Measurements from ENCODE around the gene NINJ1. TPM values are rescaled to one million over a fixed set of nuclear protein-coding genes. Genes with fewer than 3 reads are reported as not detected.

Gene NINJ1
- total and polyA plus RNA-seq, 2 donors (not counting 1 experiment from before 2014, with no cell fraction given), result 8.3 to 13.2 TPM

DNA sequence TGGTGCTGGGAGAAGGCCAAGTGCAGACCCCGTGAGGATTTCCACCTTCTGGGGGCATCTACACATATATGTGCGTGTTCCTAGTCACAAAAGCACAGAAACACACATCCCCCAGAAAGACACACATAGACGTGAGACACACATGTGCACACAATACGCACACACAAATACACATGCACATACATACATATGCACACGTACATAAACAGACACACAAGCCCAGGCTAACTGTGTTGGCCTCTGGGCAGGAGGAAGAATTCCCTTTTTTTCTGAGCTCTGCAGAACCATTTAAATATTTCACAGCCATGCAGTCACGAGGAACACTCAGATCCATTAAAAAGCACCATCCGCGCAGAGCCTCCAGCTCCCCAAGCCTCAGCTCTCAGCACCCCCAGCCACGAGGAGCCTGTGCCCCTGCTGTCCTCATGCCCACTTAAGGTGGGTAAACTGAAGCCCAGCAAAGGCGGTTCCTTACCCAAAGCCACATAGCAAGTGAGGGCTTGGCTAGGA is 5.3 kb downstream of the NINJ1 start:
- Histone ChIP-seq H3K79me2 (ENCODE audit: control insufficient read depth, insufficient read depth, low read length) (peaks cover 18% of the 10 kb centered on the region), H3K9me3 (ENCODE audit: control extremely low read depth in 1 of 3, control insufficient read depth in 2 of 3, insufficient read depth in 1 of 3, low read length in 2 of 3) (no peaks in the 10 kb centered on the region), H3K4me1 (ENCODE audit: control insufficient read depth in 2 of 2, insufficient read depth in 2 of 2, low read length in 2 of 2) (peaks cover 11 to 24% of the 10 kb centered on the region in 2 donors), H3K4me3 (ENCODE audit: control extremely low read depth in 1 of 5, extremely low read depth in 1 of 5, insufficient read depth in 1 of 5, low read depth in 2 of 5, low read length in 4 of 5) (no peak overlapping the region), H3K36me3 (replicated peaks in 1 of 2; ENCODE audit: control extremely low read depth in 1 of 2, control insufficient read depth in 1 of 2, extremely low read depth in 1 of 2, insufficient read depth in 2 of 2, low read length in 1 of 2) (no peaks in the 10 kb centered on the region), H2AFZ (ENCODE audit: insufficient read depth, low read depth, low read length, poor library complexity, severe bottlenecking) (no peak overlapping the region), H3K27me3 (replicated peaks in 1 of 4; ENCODE audit: control extremely low read depth in 1 of 4, control insufficient read depth in 3 of 4, insufficient read depth in 4 of 4, low read length in 3 of 4) (peaks cover 0 to 7% (median 0%) of the 10 kb centered on the region in 4 experiments), H4K20me1 (ENCODE audit: control insufficient read depth, insufficient read depth, low read length, poor library complexity, severe bottlenecking) (peaks cover 11% of the 10 kb centered on the region), H3K9ac (ENCODE audit: low read length) (no peak overlapping the region), H3K4me2 (replicated peaks; ENCODE audit: low read depth, low read length, poor library complexity, severe bottlenecking) (no peak overlapping the region), H3K27ac (ENCODE audit: low read length in 2 of 2) (no peak overlapping the region)
- Mint-ChIP-seq H3K27me3 (no peaks in the 10 kb centered on the region), H3K4me3 (no peak overlapping the region), H3K27ac (no peak overlapping the region), H3K9me3 (ENCODE audit: insufficient read depth) (no peaks in the 10 kb centered on the region), H3K4me1 (peaks cover 38% of the 10 kb centered on the region)
- CTCF ChIA-PET, result interaction anchor here (1.3 kb wide), 1 partner anchor 24 kb away, joined by 3 read pairs; no protein-coding TSS in a partner anchor
- TF ChIP-seq, protein P1, sequence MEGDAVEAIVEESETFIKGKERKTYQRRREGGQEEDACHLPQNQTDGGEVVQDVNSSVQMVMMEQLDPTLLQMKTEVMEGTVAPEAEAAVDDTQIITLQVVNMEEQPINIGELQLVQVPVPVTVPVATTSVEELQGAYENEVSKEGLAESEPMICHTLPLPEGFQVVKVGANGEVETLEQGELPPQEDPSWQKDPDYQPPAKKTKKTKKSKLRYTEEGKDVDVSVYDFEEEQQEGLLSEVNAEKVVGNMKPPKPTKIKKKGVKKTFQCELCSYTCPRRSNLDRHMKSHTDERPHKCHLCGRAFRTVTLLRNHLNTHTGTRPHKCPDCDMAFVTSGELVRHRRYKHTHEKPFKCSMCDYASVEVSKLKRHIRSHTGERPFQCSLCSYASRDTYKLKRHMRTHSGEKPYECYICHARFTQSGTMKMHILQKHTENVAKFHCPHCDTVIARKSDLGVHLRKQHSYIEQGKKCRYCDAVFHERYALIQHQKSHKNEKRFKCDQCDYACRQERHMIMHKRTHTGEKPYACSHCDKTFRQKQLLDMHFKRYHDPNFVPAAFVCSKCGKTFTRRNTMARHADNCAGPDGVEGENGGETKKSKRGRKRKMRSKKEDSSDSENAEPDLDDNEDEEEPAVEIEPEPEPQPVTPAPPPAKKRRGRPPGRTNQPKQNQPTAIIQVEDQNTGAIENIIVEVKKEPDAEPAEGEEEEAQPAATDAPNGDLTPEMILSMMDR (IDR thresholded peaks at IDR 0.05), result no peak
- TF ChIP-seq EZH2 (IDR thresholded peaks at IDR 0.05; ENCODE audit: borderline replicate concordance, insufficient read depth, low read depth, low read length, poor library complexity, severe bottlenecking), result no peak
- ATAC-seq (ENCODE audit: low read depth) (no peak), DNase-seq (no peak)
- POLR2A ChIA-PET, result no interaction called here
- WGBS (ENCODE audit: insufficient coverage), result 87% methylated on average over 8 of the region's 10 CpGs
- intact Hi-C loops (cut with micrococcal nuclease), result no loop called here

DNA sequence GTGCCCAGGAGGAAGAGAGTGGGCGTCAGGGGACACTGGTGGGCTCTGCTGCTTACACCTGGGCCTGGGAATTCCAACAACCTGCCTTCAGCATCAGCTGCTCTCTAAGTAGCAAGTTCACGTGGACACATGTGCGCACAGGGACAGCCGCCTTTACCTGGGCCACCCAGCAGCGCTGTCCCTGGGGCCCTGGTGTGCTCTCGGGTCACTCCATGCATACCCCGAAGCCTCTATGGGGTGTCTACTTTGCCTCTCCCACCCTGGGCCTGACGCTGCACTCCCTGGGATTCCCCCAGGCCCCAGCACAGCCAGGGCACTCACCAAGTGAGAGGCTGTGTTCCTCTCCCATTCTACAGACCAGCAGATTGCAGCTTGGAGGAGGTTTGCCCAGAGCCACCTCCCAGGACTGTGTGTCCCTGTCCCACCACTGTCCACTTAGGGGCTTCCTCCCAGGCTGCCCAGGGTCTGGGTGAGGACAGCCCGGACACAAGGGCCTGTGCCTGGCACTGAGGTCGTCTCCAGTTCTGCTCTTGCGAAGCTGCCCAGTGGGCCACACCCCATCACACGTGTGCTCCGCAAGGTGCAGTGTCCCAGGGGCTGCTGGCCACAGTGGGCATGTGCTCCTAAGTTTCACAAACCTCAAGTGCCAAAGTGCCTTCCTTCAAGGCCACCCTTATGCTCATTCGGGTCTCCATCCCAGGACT is 5.9 kb downstream of the NINJ1 start:
- no peaks in the 10 kb centered on the region for H3K36me3 ChIP-seq (replicated peaks in 1 of 2; ENCODE audit: control extremely low read depth in 1 of 2, control insufficient read depth in 1 of 2, extremely low read depth in 1 of 2, insufficient read depth in 2 of 2, low read length in 1 of 2)
- 87% methylated on average over 13 of the region's 14 CpGs for WGBS (ENCODE audit: insufficient coverage)

More for the DNA sequence above, 5.9 kb downstream of the NINJ1 start:
- no peaks in the 10 kb centered on the region for H3K9me3 Mint-ChIP-seq (ENCODE audit: insufficient read depth)
- no peak overlapping the region for H3K27ac Mint-ChIP-seq
- POLR2A ChIA-PET, result no interaction called here
- H3K4me1 ChIP-seq (ENCODE audit: control insufficient read depth in 2 of 2, insufficient read depth in 2 of 2, low read length in 2 of 2), result peaks cover 8 to 19% of the 10 kb centered on the region in 2 donors
- H3K9me3 ChIP-seq (ENCODE audit: control extremely low read depth in 1 of 3, control insufficient read depth in 2 of 3, insufficient read depth in 1 of 3, low read length in 2 of 3), result no peaks in the 10 kb centered on the region
- peaks cover 13% of the 10 kb centered on the region for H3K79me2 ChIP-seq (ENCODE audit: control insufficient read depth, insufficient read depth, low read length)
- TF ChIP-seq EZH2 (IDR thresholded peaks at IDR 0.05; ENCODE audit: borderline replicate concordance, insufficient read depth, low read depth, low read length, poor library complexity, severe bottlenecking), result no peak
- TF ChIP-seq, protein P1 (IDR thresholded peaks at IDR 0.05), result no peak
- no peak overlapping the region for H3K9ac ChIP-seq (ENCODE audit: low read length)
- no peaks in the 10 kb centered on the region for H3K27me3 Mint-ChIP-seq
- H3K4me2 ChIP-seq (replicated peaks; ENCODE audit: low read depth, low read length, poor library complexity, severe bottlenecking), result no peak overlapping the region
- H3K4me3 ChIP-seq (ENCODE audit: control extremely low read depth in 1 of 5, extremely low read depth in 1 of 5, insufficient read depth in 1 of 5, low read depth in 2 of 5, low read length in 4 of 5), result no peak overlapping the region
- DNase-seq (no peak), ATAC-seq (ENCODE audit: low read depth) (no peak)
- no peak overlapping the region for H3K27ac ChIP-seq (ENCODE audit: low read length in 2 of 2)
- CTCF ChIA-PET, result no interaction called here
- H4K20me1 ChIP-seq (ENCODE audit: control insufficient read depth, insufficient read depth, low read length, poor library complexity, severe bottlenecking), result peaks cover 5% of the 10 kb centered on the region
- H3K4me3 Mint-ChIP-seq, result no peak overlapping the region
- no peak overlapping the region for H2AFZ ChIP-seq (ENCODE audit: insufficient read depth, low read depth, low read length, poor library complexity, severe bottlenecking)
- H3K27me3 ChIP-seq (replicated peaks in 1 of 4; ENCODE audit: control extremely low read depth in 1 of 4, control insufficient read depth in 3 of 4, insufficient read depth in 4 of 4, low read length in 3 of 4), result peaks cover 0 to 3% (median 0%) of the 10 kb centered on the region in 4 experiments
- intact Hi-C loops (cut with micrococcal nuclease), result no loop called here
- peaks cover 34% of the 10 kb centered on the region for H3K4me1 Mint-ChIP-seq
